Dendritic cell treated with granulocyte-macrophage colony-stimulating factor and Interleukin-4, amounts not matched to agents 40 ng/mL and 50 ng/mL, for 4 days (primary cell): Measurements from ENCODE around the gene KCNQ4.

ENCODE experiments used
- H3K27ac Mint-ChIP-seq: one replicate; pipeline ENCODE4 v1.8.0; 2022; ENCODE audit warnings: mild to moderate bottlenecking, mixed read lengths
- H3K27me3 Mint-ChIP-seq: one replicate; pipeline ENCODE4 v1.8.0; 2022; ENCODE audit warnings: mild to moderate bottlenecking, mixed read lengths
- H3K36me3 Mint-ChIP-seq: one replicate; pipeline ENCODE4 v1.8.0; 2022; ENCODE audit warnings: low read depth, mixed read lengths
- H3K4me1 Mint-ChIP-seq: one replicate; pipeline ENCODE4 v1.8.0; 2022; ENCODE audit warnings: low read depth, mixed read lengths
- H3K4me3 Mint-ChIP-seq: one replicate; pipeline ENCODE4 v1.8.0; 2022; ENCODE audit warnings: mild to moderate bottlenecking, moderate library complexity, mixed read lengths
- H3K9me3 Mint-ChIP-seq: one replicate; pipeline ENCODE4 v1.8.0; 2022; ENCODE audit warnings: mixed read lengths
- intact Hi-C: fragments of 100-400 bp; cut with micrococcal nuclease; formaldehyde crosslinking; loops from one replicate; pipeline ENCODE4 v1.15.0; 2022

Gene KCNQ4

GRCh38 chr1:40820911-40821693, 37.5 kb downstream of the KCNQ4 start:
- intact Hi-C loops: no loop called here
- Mint-ChIP-seq H3K4me1 (peaks cover 30% of the 10 kb centered on the region), H3K27me3 (peaks cover 40% of the 10 kb centered on the region), H3K36me3 (no peaks in the 10 kb centered on the region), H3K9me3 (no peaks in the 10 kb centered on the region), H3K4me3 (no peak overlapping the region), H3K27ac (no peak overlapping the region)

GRCh38 chr1:40822890-40823289, 39.3 kb downstream of the KCNQ4 start:
- H3K36me3 Mint-ChIP-seq: no peaks in the 10 kb centered on the region
- intact Hi-C loops: no loop called here
- H3K4me1 Mint-ChIP-seq: peaks cover 31% of the 10 kb centered on the region
- H3K4me3 Mint-ChIP-seq: no peak overlapping the region
- H3K9me3 Mint-ChIP-seq: no peaks in the 10 kb centered on the region
- H3K27me3 Mint-ChIP-seq: peaks cover 26% of the 10 kb centered on the region
- no peak overlapping the region for H3K27ac Mint-ChIP-seq

- no peaks in the 10 kb centered on the region for H3K36me3 Mint-ChIP-seq
- no peak overlapping the region for H3K27ac Mint-ChIP-seq
- peaks cover 21% of the 10 kb centered on the region for H3K27me3 Mint-ChIP-seq
- H3K4me3 Mint-ChIP-seq: no peak overlapping the region
- intact Hi-C loops: no loop called here
- H3K9me3 Mint-ChIP-seq: no peaks in the 10 kb centered on the region
- peaks cover 27% of the 10 kb centered on the region for H3K4me1 Mint-ChIP-seq
These were observed 39.8 kb downstream of the KCNQ4 start for GRCh38 chr1:40823345-40823744.

GRCh38 chr1:40823983-40824382, 40.4 kb downstream of the KCNQ4 start:
- H3K4me1 Mint-ChIP-seq: peaks cover 20% of the 10 kb centered on the region
- H3K36me3 Mint-ChIP-seq: no peaks in the 10 kb centered on the region
- peaks cover 16% of the 10 kb centered on the region for H3K27me3 Mint-ChIP-seq
- no peak overlapping the region for H3K4me3 Mint-ChIP-seq
- no peaks in the 10 kb centered on the region for H3K9me3 Mint-ChIP-seq
- intact Hi-C loops: no loop called here
- H3K27ac Mint-ChIP-seq: no peak overlapping the region

GRCh38 chr1:40824591-40825434, 41.2 kb downstream of the KCNQ4 start:
- Mint-ChIP-seq H3K27ac (no peak overlapping the region), H3K4me1 (peaks cover 15% of the 10 kb centered on the region)
- intact Hi-C loops: no loop called here

GRCh38 chr1:40825435-40825788, 41.8 kb downstream of the KCNQ4 start:
- Mint-ChIP-seq H3K4me1 (peaks cover 15% of the 10 kb centered on the region), H3K27me3 (peaks cover 7% of the 10 kb centered on the region), H3K36me3 (no peaks in the 10 kb centered on the region), H3K9me3 (no peaks in the 10 kb centered on the region), H3K4me3 (no peak overlapping the region), H3K27ac (no peak overlapping the region)
- intact Hi-C loops: no loop called here

More at GRCh38 chr1:40824591-40825434, 41.2 kb downstream of the KCNQ4 start:
- Mint-ChIP-seq H3K36me3 (no peaks in the 10 kb centered on the region), H3K4me3 (no peak overlapping the region), H3K9me3 (no peaks in the 10 kb centered on the region), H3K27me3 (peaks cover 9% of the 10 kb centered on the region)

GRCh38 chr1:40825996-40826395, 42.4 kb downstream of the KCNQ4 start:
- intact Hi-C loops: no loop called here
- H3K27ac Mint-ChIP-seq: no peak overlapping the region
- H3K9me3 Mint-ChIP-seq: no peaks in the 10 kb centered on the region
- H3K4me1 Mint-ChIP-seq: peaks cover 15% of the 10 kb centered on the region
- no peak overlapping the region for H3K4me3 Mint-ChIP-seq
- no peaks in the 10 kb centered on the region for H3K36me3 Mint-ChIP-seq
- H3K27me3 Mint-ChIP-seq: peaks cover 7% of the 10 kb centered on the region

- H3K27me3 Mint-ChIP-seq: peaks cover 5% of the 10 kb centered on the region
- intact Hi-C loops: no loop called here
- H3K27ac Mint-ChIP-seq: no peak overlapping the region
- no peak overlapping the region for H3K4me3 Mint-ChIP-seq
- no peaks in the 10 kb centered on the region for H3K36me3 Mint-ChIP-seq
- H3K9me3 Mint-ChIP-seq: no peaks in the 10 kb centered on the region
- peaks cover 15% of the 10 kb centered on the region for H3K4me1 Mint-ChIP-seq
These were observed 46.2 kb downstream of the KCNQ4 start for GRCh38 chr1:40829631-40830245.

GRCh38 chr1:40830419-40830943, 46.9 kb downstream of the KCNQ4 start:
- no peaks in the 10 kb centered on the region for H3K36me3 Mint-ChIP-seq
- H3K27ac Mint-ChIP-seq: no peak overlapping the region
- intact Hi-C loops: no loop called here
- no peak overlapping the region for H3K4me3 Mint-ChIP-seq
- peaks cover 5% of the 10 kb centered on the region for H3K27me3 Mint-ChIP-seq
- H3K4me1 Mint-ChIP-seq: peaks cover 8% of the 10 kb centered on the region
- no peaks in the 10 kb centered on the region for H3K9me3 Mint-ChIP-seq

GRCh38 chr1:40831001-40831732, 47.6 kb downstream of the KCNQ4 start:
- Mint-ChIP-seq H3K36me3 (no peaks in the 10 kb centered on the region), H3K27me3 (peaks cover 5% of the 10 kb centered on the region), H3K4me3 (no peak overlapping the region)

GRCh38 chr1:40833979-40834378, 50.4 kb downstream of the KCNQ4 start:
- intact Hi-C loops: no loop called here
- Mint-ChIP-seq H3K4me1 (no peaks in the 10 kb centered on the region), H3K4me3 (no peak overlapping the region), H3K36me3 (no peaks in the 10 kb centered on the region), H3K27me3 (peaks cover 4% of the 10 kb centered on the region), H3K27ac (no peak overlapping the region), H3K9me3 (no peaks in the 10 kb centered on the region)

More at GRCh38 chr1:40831001-40831732, 47.6 kb downstream of the KCNQ4 start:
- Mint-ChIP-seq H3K27ac (no peak overlapping the region), H3K9me3 (no peaks in the 10 kb centered on the region), H3K4me1 (peaks cover under 1% of the 10 kb centered on the region)
- intact Hi-C loops: no loop called here

- H3K9me3 Mint-ChIP-seq: no peaks in the 10 kb centered on the region
- H3K27ac Mint-ChIP-seq: no peak overlapping the region
- H3K27me3 Mint-ChIP-seq: peaks cover 8% of the 10 kb centered on the region
- no peak overlapping the region for H3K4me3 Mint-ChIP-seq
- H3K36me3 Mint-ChIP-seq: no peaks in the 10 kb centered on the region
- no peaks in the 10 kb centered on the region for H3K4me1 Mint-ChIP-seq
- intact Hi-C loops: no loop called here
These were observed 51.5 kb downstream of the KCNQ4 start for GRCh38 chr1:40834968-40835545.

GRCh38 chr1:40836283-40836682, 52.7 kb downstream of the KCNQ4 start:
- H3K27ac Mint-ChIP-seq: no peak overlapping the region
- H3K4me1 Mint-ChIP-seq: no peaks in the 10 kb centered on the region
- intact Hi-C loops: no loop called here
- no peak overlapping the region for H3K4me3 Mint-ChIP-seq
- no peaks in the 10 kb centered on the region for H3K36me3 Mint-ChIP-seq
- H3K27me3 Mint-ChIP-seq: peaks cover 19% of the 10 kb centered on the region
- no peaks in the 10 kb centered on the region for H3K9me3 Mint-ChIP-seq
